ENCODE data around the gene LRRC8A. TPM values are rescaled to one million over a fixed set of nuclear protein-coding genes. Genes with fewer than 3 reads are reported as not detected.
A peak's percentile ranks its signal among the peaks of the same experiment; 100 is the strongest.

LRRC8A gene
- total and polyA plus RNA-seq, 5 donors from 2014 or later: 29.3 to 39.7 (median 31.9) TPM

DNA sequence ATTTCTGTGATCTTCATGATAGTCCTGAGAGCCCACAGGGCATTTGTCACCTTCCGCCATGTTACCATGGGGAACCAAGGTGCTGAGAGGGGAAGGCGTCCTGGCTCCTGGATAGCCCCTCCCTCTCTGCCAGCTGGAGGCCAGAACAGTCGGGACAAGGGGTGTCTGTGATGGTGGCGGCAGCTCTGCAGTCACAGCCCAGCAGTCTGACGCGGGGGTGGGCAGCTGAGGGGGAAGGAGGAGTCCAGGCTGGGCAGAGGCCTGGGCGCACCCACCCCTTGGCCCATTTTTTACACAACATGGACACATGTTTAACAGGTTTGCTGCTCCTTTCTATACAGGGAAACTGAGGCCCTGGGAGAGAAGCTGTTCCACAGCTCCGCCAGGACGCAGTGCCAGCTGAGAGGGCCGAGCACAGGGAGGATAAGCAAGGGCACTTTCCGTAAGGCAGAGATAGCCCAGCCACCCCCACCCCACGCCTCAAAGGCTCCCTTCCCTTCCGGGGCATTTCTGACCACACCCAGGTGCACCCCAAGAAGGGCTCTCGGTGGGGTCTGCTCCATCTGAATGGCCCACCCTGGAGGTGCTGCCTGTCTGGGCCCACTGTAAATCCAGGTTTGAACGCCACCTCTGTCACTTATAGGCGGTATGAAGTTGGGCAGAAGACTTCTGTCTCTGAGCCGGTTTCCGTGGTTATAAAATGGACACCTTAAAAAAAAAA, 17.1 kb downstream of the LRRC8A start:
- Histone ChIP-seq H3K36me3 (ENCODE audit: control insufficient read depth, insufficient read depth, low read length) (peaks cover 15% of the 10 kb centered on the region), H3K9me3 (ENCODE audit: control insufficient read depth in 2 of 2, low read length in 2 of 2) (no peaks in the 10 kb centered on the region), H3K27me3 (ENCODE audit: control insufficient read depth, insufficient read depth, low read length) (no peaks in the 10 kb centered on the region), H3K27ac (ENCODE audit: insufficient read depth, low read length, poor library complexity, severe bottlenecking) (peak overlapping the region; percentile 79), H3K4me3 (ENCODE audit: low read depth, low read length) (peak overlapping the region; percentile 67), H3K4me1 (ENCODE audit: control insufficient read depth, insufficient read depth, low read length, poor library complexity, severe bottlenecking) (peaks cover 94% of the 10 kb centered on the region)
- H3K27ac Mint-ChIP-seq: peak overlapping the region; percentile 95 to 98 (median 97)
- peaks cover 24 to 96% (median 45%) of the 10 kb centered on the region in 4 donors for H3K4me1 Mint-ChIP-seq
- DNase-seq: no peak
- no peaks in the 10 kb centered on the region for H3K9me3 Mint-ChIP-seq
- peaks cover 35% of the 10 kb centered on the region for H3K36me3 Mint-ChIP-seq
- peak overlapping the region; percentile 13 to 82 (median 80) for H3K4me3 Mint-ChIP-seq
- no peaks in the 10 kb centered on the region for H3K27me3 Mint-ChIP-seq
- no peak for ATAC-seq (ENCODE audit: low read depth in 2 of 2)

DNA sequence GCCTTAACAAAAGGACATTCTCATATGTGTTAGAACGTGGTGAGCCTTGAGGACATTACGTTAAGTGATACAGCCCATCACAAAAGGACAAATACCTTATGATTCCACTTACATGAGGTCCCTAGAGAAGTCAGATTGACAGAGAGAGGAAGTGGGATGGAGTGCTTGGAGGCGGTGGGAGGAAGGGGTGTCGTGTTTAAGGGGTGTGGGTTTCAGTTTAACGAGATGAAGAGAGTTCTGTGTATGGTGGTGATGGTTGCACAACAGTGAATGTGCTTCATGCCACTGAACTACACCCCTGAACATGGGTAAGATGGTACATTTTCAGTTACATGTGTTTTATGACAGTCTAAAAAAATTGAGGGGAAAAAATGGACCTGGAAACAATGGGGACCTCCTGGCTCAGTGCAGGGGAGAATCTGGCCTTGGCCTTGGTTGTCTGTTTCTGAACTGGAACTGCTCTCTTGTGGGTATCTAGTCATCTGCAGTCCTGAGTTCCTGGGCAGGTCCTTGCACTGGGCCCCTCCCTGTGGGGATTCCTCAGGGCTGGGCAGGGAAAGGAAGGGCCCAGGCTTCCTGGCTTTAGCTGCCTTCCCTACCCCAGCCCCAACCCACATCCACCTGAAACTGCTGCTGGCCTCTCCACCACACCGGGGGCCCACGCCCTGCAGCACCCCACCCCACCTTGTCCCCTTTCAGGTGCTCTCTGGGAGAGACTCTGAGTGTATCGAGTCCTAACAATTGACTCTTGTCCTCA, 17.8 kb downstream of the LRRC8A start:
- H3K4me3 Mint-ChIP-seq: peak overlapping the region; percentile 11 to 82 (median 73)
- H3K9me3 Mint-ChIP-seq: no peaks in the 10 kb centered on the region
- peak in 1 of 3 donors; percentile 70 for DNase-seq
- Histone ChIP-seq H3K36me3 (ENCODE audit: control insufficient read depth, insufficient read depth, low read length) (peaks cover 15% of the 10 kb centered on the region), H3K4me3 (ENCODE audit: low read depth, low read length) (peak overlapping the region; percentile 67), H3K4me1 (ENCODE audit: control insufficient read depth, insufficient read depth, low read length, poor library complexity, severe bottlenecking) (peaks cover 93% of the 10 kb centered on the region), H3K27me3 (ENCODE audit: control insufficient read depth, insufficient read depth, low read length) (no peaks in the 10 kb centered on the region), H3K9me3 (ENCODE audit: control insufficient read depth in 2 of 2, low read length in 2 of 2) (no peaks in the 10 kb centered on the region), H3K27ac (ENCODE audit: insufficient read depth, low read length, poor library complexity, severe bottlenecking) (peak overlapping the region; percentile 79)
- ATAC-seq (ENCODE audit: low read depth in 2 of 2): no peak
- no peaks in the 10 kb centered on the region for H3K27me3 Mint-ChIP-seq
- peaks cover 24 to 95% (median 45%) of the 10 kb centered on the region in 4 donors for H3K4me1 Mint-ChIP-seq
- H3K36me3 Mint-ChIP-seq: peaks cover 34% of the 10 kb centered on the region
- H3K27ac Mint-ChIP-seq: peak overlapping the region; percentile 95 to 98 (median 97)

DNA sequence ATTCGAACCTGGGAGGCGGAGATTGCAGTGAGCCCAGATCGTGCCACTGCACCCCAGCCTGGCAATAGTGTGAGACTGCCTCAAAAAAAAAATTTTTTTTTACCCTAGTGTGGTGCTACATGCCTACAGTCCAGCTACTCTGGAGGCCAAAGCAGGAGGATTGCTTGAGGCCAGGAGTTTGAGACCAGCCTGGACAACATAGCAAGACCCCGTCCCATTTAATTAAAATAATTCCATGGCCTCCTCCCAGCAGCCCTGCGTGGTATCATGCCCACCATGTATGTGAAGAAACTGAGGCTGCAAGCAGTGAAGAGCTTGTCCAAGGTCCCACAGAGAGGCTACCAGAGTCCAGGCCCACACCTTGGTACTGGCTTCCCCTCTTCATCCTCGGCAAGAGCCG, 19.4 kb downstream of the LRRC8A start:
- Mint-ChIP-seq H3K36me3 (peaks cover 18% of the 10 kb centered on the region), H3K27me3 (no peaks in the 10 kb centered on the region), H3K4me3 (peak overlapping the region in 3 of 4 donors; percentile 33 to 99 (median 43)), H3K9me3 (no peaks in the 10 kb centered on the region), H3K27ac (peak overlapping the region; percentile 95 to 98 (median 97)), H3K4me1 (peaks cover 19 to 89% (median 43%) of the 10 kb centered on the region in 4 donors)
- Histone ChIP-seq H3K27me3 (ENCODE audit: control insufficient read depth, insufficient read depth, low read length) (no peaks in the 10 kb centered on the region), H3K9me3 (ENCODE audit: control insufficient read depth in 2 of 2, low read length in 2 of 2) (no peaks in the 10 kb centered on the region), H3K36me3 (ENCODE audit: control insufficient read depth, insufficient read depth, low read length) (peaks cover 11% of the 10 kb centered on the region), H3K4me3 (ENCODE audit: low read depth, low read length) (no peak overlapping the region), H3K27ac (ENCODE audit: insufficient read depth, low read length, poor library complexity, severe bottlenecking) (peak overlapping the region; percentile 91), H3K4me1 (ENCODE audit: control insufficient read depth, insufficient read depth, low read length, poor library complexity, severe bottlenecking) (peaks cover 89% of the 10 kb centered on the region)
- ATAC-seq (ENCODE audit: low read depth in 2 of 2) (no peak), DNase-seq (no peak)

DNA sequence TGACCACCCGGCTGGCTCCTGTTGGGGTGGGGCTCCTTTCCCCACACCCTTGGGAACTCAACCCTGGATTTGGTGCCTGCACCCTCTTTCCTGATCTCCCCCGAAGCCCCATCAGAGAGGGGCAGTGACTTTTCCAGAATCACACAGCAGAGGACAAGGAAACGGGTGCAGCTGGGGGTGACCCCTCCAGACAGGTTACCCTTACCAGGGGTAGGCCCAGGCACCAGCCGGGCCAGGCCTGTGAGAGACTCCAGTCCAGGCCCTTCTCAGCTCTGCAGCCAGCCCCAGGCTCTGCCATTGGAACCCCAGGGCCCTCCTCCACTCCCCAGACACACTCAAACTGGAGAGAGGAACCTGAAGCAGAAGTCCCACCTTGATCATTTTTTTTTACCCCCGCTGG, 19.9 kb downstream of the LRRC8A start:
- peaks cover 15% of the 10 kb centered on the region for H3K36me3 Mint-ChIP-seq
- no peak for DNase-seq

DNA sequence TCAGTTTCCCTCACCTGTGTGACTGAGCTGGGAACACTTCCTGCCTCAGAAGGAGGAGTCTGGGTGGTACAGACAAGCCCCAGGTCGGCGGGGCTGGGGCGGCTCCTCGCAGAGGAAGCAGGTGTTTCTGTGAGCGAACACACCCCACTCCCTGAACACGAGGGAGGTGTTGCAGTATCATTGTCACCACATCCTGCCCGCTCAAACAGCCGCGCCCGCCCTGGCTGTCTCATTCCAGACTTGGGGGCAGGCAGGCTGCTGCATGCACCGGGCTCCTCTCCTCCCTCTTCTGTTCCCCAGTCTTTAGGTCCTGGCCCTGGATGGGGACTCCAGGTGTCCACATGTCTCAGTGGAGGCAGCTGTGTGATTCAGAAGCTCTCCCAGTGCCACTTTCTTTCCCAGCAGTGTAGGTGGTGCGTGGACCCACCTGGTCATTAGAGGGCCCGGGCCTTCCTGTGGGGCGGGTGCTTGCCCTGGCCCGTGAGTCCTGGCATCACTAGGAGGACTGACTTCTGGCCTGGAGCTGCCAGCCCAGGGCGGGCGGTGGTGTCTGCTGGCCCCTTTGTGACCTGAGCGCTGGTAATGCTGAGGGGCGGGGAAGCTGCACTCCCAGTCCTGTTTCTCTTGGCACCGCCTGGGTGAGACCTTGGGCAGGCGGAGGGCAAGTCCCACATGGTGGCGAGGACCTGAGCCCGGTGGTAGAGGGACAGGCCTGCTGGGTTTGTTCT, 20.6 kb downstream of the LRRC8A start:
- Histone ChIP-seq H3K27me3 (ENCODE audit: control insufficient read depth, insufficient read depth, low read length) (no peaks in the 10 kb centered on the region), H3K27ac (ENCODE audit: insufficient read depth, low read length, poor library complexity, severe bottlenecking) (peak overlapping the region; percentile 91), H3K9me3 (ENCODE audit: control insufficient read depth in 2 of 2, low read length in 2 of 2) (no peaks in the 10 kb centered on the region), H3K4me1 (ENCODE audit: control insufficient read depth, insufficient read depth, low read length, poor library complexity, severe bottlenecking) (peaks cover 83% of the 10 kb centered on the region), H3K36me3 (ENCODE audit: control insufficient read depth, insufficient read depth, low read length) (peaks cover 7% of the 10 kb centered on the region), H3K4me3 (ENCODE audit: low read depth, low read length) (peak overlapping the region; percentile 20)
- no peaks in the 10 kb centered on the region for H3K9me3 Mint-ChIP-seq
- H3K27ac Mint-ChIP-seq: peak overlapping the region; percentile 95 to 99 (median 98)
- no peaks in the 10 kb centered on the region for H3K27me3 Mint-ChIP-seq
- peaks cover 15% of the 10 kb centered on the region for H3K36me3 Mint-ChIP-seq
- peak overlapping the region; percentile 83 to 99 (median 90) for H3K4me3 Mint-ChIP-seq
- DNase-seq: peak; percentile 72 to 98 (median 90)
- peaks cover 18 to 92% (median 42%) of the 10 kb centered on the region in 4 donors for H3K4me1 Mint-ChIP-seq
- peak; percentile 97 for ATAC-seq (ENCODE audit: low read depth in 2 of 2)

More for the DNA sequence above, 19.9 kb downstream of the LRRC8A start:
- no peak for ATAC-seq (ENCODE audit: low read depth in 2 of 2)
- peak overlapping the region; percentile 91 for H3K27ac ChIP-seq (ENCODE audit: insufficient read depth, low read length, poor library complexity, severe bottlenecking)
- Mint-ChIP-seq H3K4me1 (peaks cover 18 to 89% (median 44%) of the 10 kb centered on the region in 4 donors), H3K27me3 (no peaks in the 10 kb centered on the region), H3K27ac (peak overlapping the region; percentile 95 to 99 (median 98)), H3K9me3 (no peaks in the 10 kb centered on the region), H3K4me3 (peak overlapping the region; percentile 83 to 99 (median 90))
- peaks cover 8% of the 10 kb centered on the region for H3K36me3 ChIP-seq (ENCODE audit: control insufficient read depth, insufficient read depth, low read length)
- peak overlapping the region; percentile 7 for H3K4me3 ChIP-seq (ENCODE audit: low read depth, low read length)
- peaks cover 88% of the 10 kb centered on the region for H3K4me1 ChIP-seq (ENCODE audit: control insufficient read depth, insufficient read depth, low read length, poor library complexity, severe bottlenecking)
- H3K9me3 ChIP-seq (ENCODE audit: control insufficient read depth in 2 of 2, low read length in 2 of 2): no peaks in the 10 kb centered on the region
- H3K27me3 ChIP-seq (ENCODE audit: control insufficient read depth, insufficient read depth, low read length): no peaks in the 10 kb centered on the region

DNA sequence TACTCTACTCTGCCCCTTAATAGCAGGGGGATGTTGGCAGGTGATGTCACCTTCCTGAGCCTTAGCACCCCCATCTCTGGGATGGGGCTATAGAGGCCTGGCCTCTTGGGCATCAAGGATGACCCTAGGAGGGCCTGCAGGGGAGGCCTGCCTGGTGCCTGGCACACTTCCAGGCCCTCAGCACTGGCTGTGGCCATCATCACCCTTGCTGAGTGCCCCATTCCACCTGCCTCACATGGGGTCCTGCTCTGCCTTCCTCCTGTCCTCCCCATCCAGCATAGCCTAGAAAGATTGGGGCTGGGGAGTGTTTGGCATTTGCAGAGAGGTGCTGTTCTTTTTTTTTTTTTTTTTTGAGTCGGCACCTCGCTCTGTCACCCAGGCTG, 21.1 kb downstream of the LRRC8A start:
- no peaks in the 10 kb centered on the region for H3K27me3 ChIP-seq (ENCODE audit: control insufficient read depth, insufficient read depth, low read length)
- no peaks in the 10 kb centered on the region for H3K27me3 Mint-ChIP-seq
- peaks cover 77% of the 10 kb centered on the region for H3K4me1 ChIP-seq (ENCODE audit: control insufficient read depth, insufficient read depth, low read length, poor library complexity, severe bottlenecking)
- no peak for ATAC-seq (ENCODE audit: low read depth in 2 of 2)
- peaks cover 13% of the 10 kb centered on the region for H3K36me3 ChIP-seq (ENCODE audit: control insufficient read depth, insufficient read depth, low read length)
- peak overlapping the region; percentile 83 to 99 (median 90) for H3K4me3 Mint-ChIP-seq
- no peak for DNase-seq
- H3K27ac Mint-ChIP-seq: peak overlapping the region; percentile 95 to 99 (median 98)
- H3K4me3 ChIP-seq (ENCODE audit: low read depth, low read length): peak overlapping the region; percentile 19
- H3K36me3 Mint-ChIP-seq: peaks cover 17% of the 10 kb centered on the region
- peak overlapping the region; percentile 91 for H3K27ac ChIP-seq (ENCODE audit: insufficient read depth, low read length, poor library complexity, severe bottlenecking)
- H3K4me1 Mint-ChIP-seq: peaks cover 15 to 91% (median 41%) of the 10 kb centered on the region in 4 donors
- H3K9me3 Mint-ChIP-seq: no peaks in the 10 kb centered on the region
- H3K9me3 ChIP-seq (ENCODE audit: control insufficient read depth in 2 of 2, low read length in 2 of 2): no peaks in the 10 kb centered on the region

DNA sequence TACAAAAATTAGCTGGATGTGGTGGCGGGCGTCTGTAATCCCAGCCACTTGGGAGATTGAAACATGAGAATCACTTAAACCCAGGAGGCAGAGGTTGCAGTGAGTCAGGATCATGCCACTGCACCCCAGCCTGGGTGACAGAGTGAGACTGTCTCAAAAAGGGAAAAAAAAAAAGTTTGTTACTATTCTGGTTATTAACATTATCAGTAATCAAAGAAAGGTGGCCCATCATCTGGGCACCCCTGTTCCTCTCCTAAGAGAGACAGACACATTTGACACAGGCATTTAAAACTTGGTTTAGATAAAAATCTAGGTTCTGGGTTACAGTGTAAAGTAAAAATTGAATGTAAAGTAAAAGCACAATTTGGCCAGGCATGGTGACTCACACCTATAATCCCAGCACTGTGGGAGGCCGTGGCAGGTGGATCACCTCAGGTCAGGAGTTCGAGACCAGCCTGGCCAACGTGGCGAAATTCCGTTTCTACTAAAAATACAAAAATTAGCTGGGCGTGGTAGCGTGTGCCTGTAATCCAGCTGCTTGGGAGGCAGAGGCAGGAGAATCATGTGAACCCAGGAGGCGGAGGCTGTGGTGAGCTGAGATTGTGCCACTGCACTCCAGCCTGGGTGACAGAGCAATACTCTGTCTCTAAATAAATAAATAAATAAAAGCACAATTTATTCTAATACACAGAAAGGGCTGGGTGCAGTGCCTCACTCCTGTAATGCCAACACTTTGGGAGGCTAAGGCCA, 22.1 kb downstream of the LRRC8A start:
- H3K4me1 ChIP-seq (ENCODE audit: control insufficient read depth, insufficient read depth, low read length, poor library complexity, severe bottlenecking): peaks cover 67% of the 10 kb centered on the region
- Mint-ChIP-seq H3K27ac (peak overlapping the region; percentile 95 to 99 (median 98)), H3K4me3 (peak overlapping the region; percentile 57 to 66 (median 64)), H3K36me3 (peaks cover 20% of the 10 kb centered on the region), H3K4me1 (peaks cover 10 to 84% (median 38%) of the 10 kb centered on the region in 4 donors), H3K27me3 (no peaks in the 10 kb centered on the region), H3K9me3 (no peaks in the 10 kb centered on the region)
- ATAC-seq (ENCODE audit: low read depth in 2 of 2) (no peak), DNase-seq (no peak)
- H3K27me3 ChIP-seq (ENCODE audit: control insufficient read depth, insufficient read depth, low read length): no peaks in the 10 kb centered on the region
- H3K36me3 ChIP-seq (ENCODE audit: control insufficient read depth, insufficient read depth, low read length): peaks cover 23% of the 10 kb centered on the region
- H3K27ac ChIP-seq (ENCODE audit: insufficient read depth, low read length, poor library complexity, severe bottlenecking): peak overlapping the region; percentile 91
- no peaks in the 10 kb centered on the region for H3K9me3 ChIP-seq (ENCODE audit: control insufficient read depth in 2 of 2, low read length in 2 of 2)
- no peak overlapping the region for H3K4me3 ChIP-seq (ENCODE audit: low read depth, low read length)

Data from CD4-positive, CD25-positive, alpha-beta regulatory T cell (primary cell).